ENCODE measurements around the gene TPCN1. TPM values are rescaled to one million over a fixed set of nuclear protein-coding genes. Genes with fewer than 3 reads are reported as not detected.

TPCN1 gene
- polyA plus RNA-seq, 1 of the 3 experiments (the other 2 are of a cell fraction): 15.7 TPM

DNA sequence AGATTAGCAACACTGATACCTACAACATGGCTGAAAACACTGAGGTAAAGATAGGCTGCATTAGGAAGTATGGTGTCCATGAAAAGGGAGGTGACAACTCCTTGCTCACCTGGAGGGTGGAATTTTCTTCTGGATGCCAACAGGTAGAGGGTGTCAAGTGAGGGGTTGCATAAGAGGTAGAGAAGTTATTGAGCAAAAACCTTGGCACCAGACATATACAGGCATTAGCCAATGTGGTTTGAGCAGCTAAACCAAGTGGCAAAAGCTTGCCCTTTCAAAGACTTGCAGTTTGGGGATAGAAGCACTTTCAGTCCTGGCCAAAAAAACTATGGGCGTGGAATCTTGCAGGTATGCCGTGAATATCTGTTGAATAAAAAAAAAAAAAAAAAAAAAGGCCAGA, 31.9 kb upstream of the TPCN1 start:
- no peaks in the 10 kb centered on the region for H3K9me2 ChIP-seq
- peaks cover 26% of the 10 kb centered on the region for H3F3A ChIP-seq (replicated peaks; ENCODE audit: insufficient read depth)
- DNase-seq: no peak
- no peak overlapping the region for H3K4me2 ChIP-seq
- ChIA-PET CTCF (no interaction called here), POLR2A (no interaction called here)
- H3K9me3 ChIP-seq: no peaks in the 10 kb centered on the region
- peaks cover 41% of the 10 kb centered on the region for H3K79me2 ChIP-seq (ENCODE audit: insufficient read depth)
- no peaks in the 10 kb centered on the region for H3K27me3 ChIP-seq (ENCODE audit: insufficient read depth)
- H3K9ac ChIP-seq: no peak overlapping the region
- H3K36me3 ChIP-seq (replicated peaks in 1 of 2; ENCODE audit: control insufficient read depth in 1 of 2, insufficient read depth in 2 of 2, low read length in 1 of 2): peaks cover 12 to 18% of the 10 kb centered on the region in 2 experiments
- H3K27ac ChIP-seq (ENCODE audit: low read depth in 2 of 2, low read length in 1 of 2): no peak overlapping the region
- no peak overlapping the region for H3K4me3 ChIP-seq (ENCODE audit: low read depth in 2 of 2, low read length in 1 of 2)
- no peaks in the 10 kb centered on the region for H4K20me1 ChIP-seq (ENCODE audit: insufficient read depth)
- WGBS (ENCODE audit: low lambda C conversion rate): 86% methylated on average over 2 of the region's 2 CpGs
- no peak overlapping the region for H2AFZ ChIP-seq (ENCODE audit: low read depth)
- peaks cover 19 to 22% of the 10 kb centered on the region in 2 experiments; a peak in 3 of 4 replicates for H3K4me1 ChIP-seq (ENCODE audit: control insufficient read depth in 1 of 2, insufficient read depth in 2 of 2, low read depth in 1 of 2, low read length in 1 of 2)
- TF ChIP-seq CTCF (IDR thresholded peaks at IDR 0.05): no peak
- TF ChIP-seq ELF1 (IDR thresholded peaks at IDR 0.05): no peak
- no peak for TF ChIP-seq TEAD4 (IDR thresholded peaks at IDR 0.05; ENCODE audit: borderline replicate concordance, insufficient read depth)
- no peak for TF ChIP-seq NRF1 (IDR thresholded peaks at IDR 0.05; ENCODE audit: low read depth, low read length)
- TF ChIP-seq EP300 (IDR thresholded peaks at IDR 0.05; ENCODE audit: borderline replicate concordance in 1 of 2, low read depth in 1 of 2, low read length in 1 of 2): no peak
- TF ChIP-seq FOXJ3 (CRISPR knock-in tag; IDR thresholded peaks at IDR 0.05): no peak
- no peak for TF ChIP-seq TAF1 (IDR thresholded peaks at IDR 0.05; ENCODE audit: borderline replicate concordance, low read depth, low read length)
- TF ChIP-seq RAD21 (IDR thresholded peaks at IDR 0.05; ENCODE audit: low read length): no peak
- TF ChIP-seq SIN3A (IDR thresholded peaks at IDR 0.05; ENCODE audit: borderline replicate concordance, low read depth, low read length): no peak
- TF ChIP-seq NFIC (IDR thresholded peaks at IDR 0.05; ENCODE audit: borderline replicate concordance): no peak
- no peak for TF ChIP-seq POLR2AphosphoS5 (IDR thresholded peaks at IDR 0.05; ENCODE audit: low read depth, low read length)
- TF ChIP-seq MEF2A (IDR thresholded peaks at IDR 0.05; ENCODE audit: borderline replicate concordance, low read depth): no peak
- TF ChIP-seq TCF12 (IDR thresholded peaks at IDR 0.05): no peak
- no peak for TF ChIP-seq FOXM1 (IDR thresholded peaks at IDR 0.05; ENCODE audit: low read depth)
- TF ChIP-seq FOSL2 (IDR thresholded peaks at IDR 0.05; ENCODE audit: borderline replicate concordance, low read depth): no peak
- no peak for TF ChIP-seq JUND (IDR thresholded peaks at IDR 0.05)
- no peak for TF ChIP-seq SMC3 (IDR thresholded peaks at IDR 0.05; ENCODE audit: low read depth, low read length)

GRCh38 chr12:113190761-113191160, 30.5 kb upstream of the TPCN1 start:
- peaks cover 28% of the 10 kb centered on the region for H3F3A ChIP-seq (replicated peaks; ENCODE audit: insufficient read depth)
- H3K9ac ChIP-seq: no peak overlapping the region
- no peak overlapping the region for H3K4me2 ChIP-seq
- peaks cover 30% of the 10 kb centered on the region; the same call in 1 of the 2 replicates for H3K79me2 ChIP-seq (ENCODE audit: insufficient read depth)
- DNase-seq: peak; percentile 84
- CTCF ChIA-PET: interaction anchor here (0.6 kb wide), 1 partner anchor 29 kb away, joined by 3 read pairs; no protein-coding TSS in a partner anchor
- no peak overlapping the region for H2AFZ ChIP-seq (ENCODE audit: low read depth)
- H3K4me3 ChIP-seq (ENCODE audit: low read depth in 2 of 2, low read length in 1 of 2): no peak overlapping the region
- no peaks in the 10 kb centered on the region for H3K9me3 ChIP-seq
- no peaks in the 10 kb centered on the region for H4K20me1 ChIP-seq (ENCODE audit: insufficient read depth)
- POLR2A ChIA-PET: no interaction called here
- no peaks in the 10 kb centered on the region for H3K27me3 ChIP-seq (ENCODE audit: insufficient read depth)
- 88% methylated on average over 3 of the region's 4 CpGs for WGBS (ENCODE audit: low lambda C conversion rate)
- H3K9me2 ChIP-seq: no peaks in the 10 kb centered on the region
- H3K27ac ChIP-seq (ENCODE audit: low read depth in 2 of 2, low read length in 1 of 2): peak overlapping the region in 1 of 2 experiments; percentile 7; a peak in 1 of 4 replicates
- peaks cover 19 to 34% of the 10 kb centered on the region in 2 experiments; a peak in 3 of 4 replicates for H3K4me1 ChIP-seq (ENCODE audit: control insufficient read depth in 1 of 2, insufficient read depth in 2 of 2, low read depth in 1 of 2, low read length in 1 of 2)
- H3K36me3 ChIP-seq (replicated peaks in 1 of 2; ENCODE audit: control insufficient read depth in 1 of 2, insufficient read depth in 2 of 2, low read length in 1 of 2): peaks cover 12 to 18% of the 10 kb centered on the region in 2 experiments
- TF ChIP-seq USF1 (IDR thresholded peaks at IDR 0.05; ENCODE audit: borderline replicate concordance, low read depth) (peak; percentile 81; the same call in 1 of the 2 replicates), SMC3 (IDR thresholded peaks at IDR 0.05; ENCODE audit: low read depth, low read length) (no peak), EP300 (IDR thresholded peaks at IDR 0.05; ENCODE audit: borderline replicate concordance in 1 of 2, low read depth in 1 of 2, low read length in 1 of 2) (no peak), RFX5 (IDR thresholded peaks at IDR 0.05; ENCODE audit: low read length) (0 out of 2 replicates have a peak, but pooled peaks have one; percentile 40), USF2 (IDR thresholded peaks at IDR 0.05; ENCODE audit: borderline replicate concordance, low read depth, low read length) (peak; percentile 35; the same call in 1 of the 2 replicates), IRF3 (IDR thresholded peaks at IDR 0.05; ENCODE audit: low read depth, low read length) (no peak)
